IPS-11a (cell line): ENCODE data around the gene PDRG1.

ENCODE experiments used
- H3K4me3 ChIP-seq: one replicate; pipeline ENCODE4 v1.5.1; 2013; ENCODE audit warnings: low read depth, low read length, control low read depth

PDRG1 gene

GRCh38 chr20:31909253-31910070 lies 42.4 kb downstream of the PDRG1 start:
- no peak overlapping the region for H3K4me3 ChIP-seq

- no peak overlapping the region for H3K4me3 ChIP-seq
Measured at GRCh38 chr20:31908424-31908823, 43.4 kb downstream of the PDRG1 start.

- no peak overlapping the region for H3K4me3 ChIP-seq
Measured at GRCh38 chr20:31908016-31908415, 43.8 kb downstream of the PDRG1 start.

- no peak overlapping the region for H3K4me3 ChIP-seq
Measured at GRCh38 chr20:31907046-31907445, 44.8 kb downstream of the PDRG1 start.

- H3K4me3 ChIP-seq: no peak overlapping the region
Measured at GRCh38 chr20:31906001-31906400, 45.8 kb downstream of the PDRG1 start.

- H3K4me3 ChIP-seq: no peak overlapping the region
Measured at GRCh38 chr20:31903627-31904386, 48.0 kb downstream of the PDRG1 start.

- no peak overlapping the region for H3K4me3 ChIP-seq
Measured at GRCh38 chr20:31901615-31902014, 50.2 kb downstream of the PDRG1 start.

GRCh38 chr20:31897541-31897940 lies 54.3 kb downstream of the PDRG1 start:
- no peak overlapping the region for H3K4me3 ChIP-seq

GRCh38 chr20:31896049-31896448 lies 55.8 kb downstream of the PDRG1 start:
- no peak overlapping the region for H3K4me3 ChIP-seq

- H3K4me3 ChIP-seq: no peak overlapping the region
Measured at GRCh38 chr20:31894980-31895675, 56.7 kb downstream of the PDRG1 start.
